ENCODE measurements around the gene SOX13.

Gene SOX13

DNA sequence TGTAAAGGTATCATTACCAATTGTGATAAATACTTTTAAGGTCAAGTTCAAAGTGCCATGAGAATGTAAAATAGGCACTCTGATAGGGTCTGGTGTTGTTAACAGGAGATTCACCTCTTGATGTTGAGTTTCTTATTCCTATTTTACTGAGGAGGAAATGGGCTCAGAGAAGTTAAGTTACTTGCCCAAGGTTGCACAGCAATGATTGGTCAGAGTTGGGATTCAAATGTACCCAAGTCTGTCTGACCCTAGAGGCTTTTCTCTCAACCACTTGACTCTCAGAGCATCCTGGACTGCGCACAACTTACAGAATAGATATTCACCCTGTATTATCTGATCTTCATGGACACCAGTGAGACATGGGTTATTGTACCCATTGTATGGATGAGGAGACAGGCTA, 33.9 kb downstream of the SOX13 start:
- no peak for DNase-seq (ENCODE audit: low read depth in 2 of 2)

DNA sequence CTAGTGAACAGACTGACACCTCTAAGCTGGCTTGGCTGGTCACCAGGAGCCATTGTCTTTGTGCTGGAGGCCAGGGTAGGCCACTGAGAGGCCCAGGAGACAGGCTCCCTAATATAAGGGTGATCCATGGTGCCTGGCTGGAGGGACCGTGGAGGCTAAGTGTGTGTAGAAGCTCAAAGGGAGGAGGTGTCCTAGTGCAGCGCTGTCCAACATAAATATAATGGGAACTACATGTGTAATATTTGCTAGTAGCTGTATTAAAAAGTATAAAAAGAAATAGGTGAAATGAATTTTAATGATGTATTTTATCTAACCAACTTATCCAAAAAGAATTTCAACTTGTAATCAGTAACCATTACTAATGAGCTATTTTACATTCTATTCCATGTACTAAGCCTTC, 35.0 kb downstream of the SOX13 start:
- no peak for DNase-seq (ENCODE audit: low read depth in 2 of 2)

DNA sequence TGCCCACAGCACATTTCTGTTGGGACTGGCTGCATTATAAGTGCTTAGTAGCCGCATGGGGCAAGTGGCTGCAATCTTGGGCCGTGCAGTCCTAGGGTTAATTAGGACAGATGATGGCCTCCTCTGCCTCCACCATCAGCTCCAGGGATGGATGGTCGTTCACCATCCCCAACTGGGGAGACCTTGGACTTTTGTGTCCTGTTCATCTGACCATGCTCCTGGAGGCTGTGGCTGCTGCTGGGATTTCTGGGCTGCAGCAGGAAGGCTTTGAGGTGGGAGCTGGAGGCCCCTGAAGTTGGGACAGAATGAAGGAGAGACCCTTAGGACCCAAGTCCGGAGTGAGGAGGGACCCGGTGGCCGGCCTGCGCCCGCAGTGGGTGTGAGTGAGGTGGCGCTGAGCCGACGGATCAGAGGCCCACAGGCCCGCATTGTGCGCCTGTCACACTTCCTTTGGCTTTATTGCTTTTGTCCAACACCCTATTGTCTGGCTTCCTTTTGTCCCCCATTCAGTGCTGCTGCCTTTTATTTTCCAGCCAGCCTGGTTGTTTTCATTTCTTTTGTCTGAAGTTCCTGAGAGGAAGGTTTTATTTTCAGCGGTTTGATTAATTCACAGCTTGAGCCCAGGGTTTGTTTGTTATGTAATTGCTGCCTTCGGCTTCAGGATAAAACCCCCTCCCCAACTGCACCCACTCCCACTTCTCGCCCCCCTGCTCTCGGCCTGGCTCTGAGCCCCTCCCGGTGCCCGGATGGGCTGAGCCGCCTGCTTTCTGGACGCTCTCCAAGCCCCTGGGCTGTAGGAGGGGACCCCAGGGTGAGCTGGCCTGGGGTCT, 35.6 kb downstream of the SOX13 start:
- DNase-seq (ENCODE audit: low read depth in 2 of 2), result no peak

DNA sequence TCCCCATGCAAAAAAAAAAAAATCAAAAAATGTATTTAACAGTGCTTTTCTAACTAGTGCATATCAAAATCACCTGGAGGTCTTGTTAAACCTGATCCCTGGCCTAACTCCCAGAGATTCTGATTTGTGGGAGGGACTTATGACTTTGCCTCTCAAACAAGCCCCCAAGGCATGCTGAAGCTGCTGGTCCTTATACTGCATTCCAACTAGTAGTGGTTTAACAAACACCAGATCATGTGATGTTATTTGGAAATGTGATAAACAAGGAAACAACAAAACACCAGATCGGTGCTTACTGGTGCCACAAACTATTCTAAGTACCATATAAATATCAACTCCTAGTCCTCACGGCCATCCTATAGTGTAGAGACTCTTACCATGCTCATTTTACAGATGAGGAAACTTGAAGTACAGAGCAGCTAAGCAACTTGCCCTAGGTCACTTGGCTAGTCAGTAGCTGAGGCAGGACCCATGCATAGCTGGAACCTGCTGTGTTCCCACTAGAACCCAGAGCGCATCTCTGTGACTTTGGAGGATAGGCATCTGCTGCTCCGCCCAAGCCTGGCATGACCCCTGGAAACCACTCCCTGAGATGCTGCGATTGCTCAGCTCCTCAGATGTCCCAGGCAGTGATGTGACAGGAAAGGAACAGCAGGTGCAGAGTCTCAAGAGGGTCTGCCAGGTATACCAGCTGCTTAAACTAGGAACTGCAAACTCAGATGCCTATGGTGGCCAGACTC, 38.1 kb downstream of the SOX13 start:
- DNase-seq (ENCODE audit: low read depth in 2 of 2), result no peak

DNA sequence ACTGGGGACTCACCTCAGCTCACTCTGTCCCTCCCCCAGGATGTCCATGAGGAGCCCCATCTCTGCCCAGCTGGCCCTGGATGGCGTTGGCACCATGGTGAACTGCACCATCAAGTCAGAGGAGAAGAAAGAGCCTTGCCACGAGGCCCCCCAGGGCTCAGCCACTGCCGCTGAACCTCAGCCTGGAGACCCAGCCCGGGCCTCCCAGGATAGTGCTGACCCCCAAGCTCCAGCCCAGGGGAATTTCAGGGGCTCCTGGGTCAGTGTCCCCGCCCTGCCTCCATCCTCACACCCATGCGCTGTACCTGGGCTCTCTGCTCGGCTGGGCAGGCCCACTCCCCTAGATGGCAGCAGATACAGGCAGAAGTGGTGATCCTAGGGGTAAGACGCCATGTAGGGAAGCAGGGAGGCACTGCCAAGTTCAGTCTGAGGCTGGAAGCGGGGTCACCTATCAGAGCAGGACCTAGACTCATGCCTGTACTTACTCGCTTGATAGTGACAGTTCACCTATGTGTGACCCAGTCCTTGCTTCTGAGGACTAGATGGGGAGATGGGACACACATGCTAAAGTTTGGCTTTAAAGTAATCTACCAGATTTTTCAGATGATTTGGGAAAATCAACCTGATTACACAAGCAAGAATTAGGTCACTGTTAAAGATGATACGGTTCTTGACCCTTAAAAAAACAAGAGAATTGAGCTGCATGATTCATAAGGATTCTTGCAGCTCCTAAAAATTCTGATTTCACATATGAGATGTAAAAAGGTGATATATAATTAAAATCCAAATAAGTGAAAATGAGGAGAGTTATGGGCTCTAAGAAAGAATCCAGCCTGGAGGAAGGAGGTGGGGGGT, 40.2 kb downstream of the SOX13 start:
- no peak for DNase-seq (ENCODE audit: low read depth in 2 of 2)

DNA sequence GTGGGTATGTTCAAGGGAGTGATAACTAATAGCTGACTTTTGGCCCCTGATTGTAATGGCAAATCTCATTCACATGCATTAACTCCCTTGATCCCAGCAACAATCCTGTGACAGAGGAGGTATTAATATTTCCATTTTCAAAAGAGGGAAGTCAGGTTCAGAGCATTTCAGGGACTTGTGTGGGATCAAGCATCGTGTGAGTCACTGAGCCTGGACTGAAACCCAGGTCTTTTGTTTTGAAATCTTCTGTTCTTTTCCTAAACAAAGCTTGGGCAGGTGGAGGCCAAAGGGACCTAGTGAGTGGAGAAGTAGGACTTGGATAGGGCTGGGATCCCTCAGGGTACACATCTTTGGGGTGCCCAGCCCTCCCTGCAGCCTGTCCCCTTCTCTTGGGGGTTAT, 41.0 kb downstream of the SOX13 start:
- DNase-seq (ENCODE audit: low read depth in 2 of 2), result no peak

GRCh38 chr1:204114606-204115005, 41.7 kb downstream of the SOX13 start:
- DNase-seq (ENCODE audit: low read depth in 2 of 2), result no peak

- no peak for DNase-seq (ENCODE audit: low read depth in 2 of 2)
These were observed 42.2 kb downstream of the SOX13 start for GRCh38 chr1:204115116-204115515.

- DNase-seq (ENCODE audit: low read depth in 2 of 2), result no peak
These were observed 43.6 kb downstream of the SOX13 start for GRCh38 chr1:204116539-204116938.

DNA sequence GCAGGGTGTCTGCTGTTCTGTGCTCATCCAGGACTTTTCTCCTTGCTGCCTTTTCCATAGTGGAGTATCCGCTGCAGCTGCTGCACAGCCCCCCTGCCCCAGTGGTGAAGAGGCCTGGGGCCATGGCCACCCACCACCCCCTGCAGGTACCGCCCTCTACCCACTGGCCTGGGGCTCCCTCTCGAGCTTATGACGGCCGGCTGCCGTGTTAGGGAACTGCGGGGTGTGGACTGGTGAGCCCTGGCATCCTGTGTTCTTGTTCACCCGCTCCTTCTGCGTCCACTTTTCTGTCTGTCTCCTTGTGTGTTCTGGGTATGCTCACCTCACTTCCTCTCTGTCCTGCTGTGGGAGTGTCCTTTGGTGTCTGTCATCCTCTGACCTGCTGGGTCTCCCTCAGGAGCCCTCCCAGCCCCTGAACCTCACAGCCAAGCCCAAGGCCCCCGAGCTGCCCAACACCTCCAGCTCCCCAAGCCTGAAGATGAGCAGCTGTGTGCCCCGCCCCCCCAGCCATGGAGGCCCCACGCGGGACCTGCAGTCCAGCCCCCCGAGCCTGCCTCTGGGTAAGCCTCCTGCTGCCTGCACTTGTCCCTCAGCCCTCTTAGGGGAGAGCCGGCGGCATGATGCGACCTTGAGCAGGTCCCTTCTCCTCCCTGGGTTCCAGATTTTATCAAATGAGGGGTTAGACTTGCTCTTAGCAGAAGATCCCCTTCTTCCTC, 49.1 kb downstream of the SOX13 start:
- DNase-seq (ENCODE audit: low read depth in 2 of 2), result no peak

DNA sequence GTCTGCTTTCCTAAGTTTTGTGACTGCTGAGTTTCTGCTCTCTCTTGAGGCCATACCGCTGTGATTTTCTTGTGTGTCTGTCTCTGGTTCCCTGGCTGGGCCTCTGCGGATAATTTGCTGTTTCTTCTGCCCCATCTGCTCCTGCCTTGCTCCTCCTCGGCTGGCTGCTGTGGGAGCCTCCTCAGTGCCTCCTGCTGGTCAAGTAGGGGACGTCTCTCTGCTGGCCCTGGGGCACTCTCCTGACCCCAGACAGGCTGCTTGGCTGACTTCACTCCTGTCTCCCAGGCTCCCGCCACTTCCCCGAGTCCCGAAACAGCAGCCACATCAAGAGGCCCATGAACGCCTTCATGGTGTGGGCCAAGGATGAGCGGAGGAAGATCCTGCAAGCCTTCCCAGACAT, 50.5 kb downstream of the SOX13 start:
- no peak for DNase-seq (ENCODE audit: low read depth in 2 of 2)

GRCh38 chr1:204124639-204125038, 51.7 kb downstream of the SOX13 start:
- DNase-seq (ENCODE audit: low read depth in 2 of 2), result no peak

GRCh38 chr1:204125759-204126351, 52.9 kb downstream of the SOX13 start:
- no peak for DNase-seq (ENCODE audit: low read depth in 2 of 2)

DNA sequence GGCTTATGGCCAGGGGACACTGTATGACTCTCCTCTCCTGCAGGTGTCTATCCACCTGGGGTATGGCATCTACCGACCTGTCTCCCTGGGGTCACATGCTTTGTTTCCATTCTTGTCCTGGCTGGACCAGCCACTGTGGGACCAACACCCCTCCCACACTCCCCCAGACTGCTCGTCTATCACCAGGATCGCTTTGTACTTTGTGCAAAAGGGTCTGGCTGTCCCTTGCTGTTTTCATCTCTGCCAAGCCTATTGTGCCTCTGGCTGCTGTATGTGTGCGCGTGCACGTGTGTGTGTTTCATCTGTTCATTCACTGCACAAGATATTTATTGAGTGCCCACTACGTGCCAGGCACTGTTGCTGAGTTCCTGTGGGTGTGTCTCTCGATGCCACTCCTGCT, 53.5 kb downstream of the SOX13 start:
- no peak for DNase-seq (ENCODE audit: low read depth in 2 of 2)

DNA sequence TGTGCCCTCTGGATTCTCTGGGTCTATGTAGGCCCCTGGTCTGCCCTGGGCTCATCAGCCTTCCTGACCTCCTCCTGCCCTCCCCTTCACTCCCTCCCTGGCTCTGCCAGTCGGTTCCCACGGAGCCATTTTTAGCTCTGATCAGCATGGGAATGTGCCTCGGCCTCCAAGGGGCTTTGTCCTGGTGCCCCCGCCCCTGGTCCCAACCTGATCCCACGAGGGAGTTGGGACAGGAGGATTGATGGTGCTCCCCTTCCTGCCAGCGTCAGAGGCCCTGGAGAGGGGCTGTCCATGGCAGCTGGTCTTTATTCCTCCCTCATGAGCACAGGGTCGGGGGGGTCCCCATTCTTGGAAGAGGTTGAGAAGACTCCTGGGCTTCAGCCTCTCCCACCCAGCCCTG, 54.0 kb downstream of the SOX13 start:
- no peak for DNase-seq (ENCODE audit: low read depth in 2 of 2)

DNA sequence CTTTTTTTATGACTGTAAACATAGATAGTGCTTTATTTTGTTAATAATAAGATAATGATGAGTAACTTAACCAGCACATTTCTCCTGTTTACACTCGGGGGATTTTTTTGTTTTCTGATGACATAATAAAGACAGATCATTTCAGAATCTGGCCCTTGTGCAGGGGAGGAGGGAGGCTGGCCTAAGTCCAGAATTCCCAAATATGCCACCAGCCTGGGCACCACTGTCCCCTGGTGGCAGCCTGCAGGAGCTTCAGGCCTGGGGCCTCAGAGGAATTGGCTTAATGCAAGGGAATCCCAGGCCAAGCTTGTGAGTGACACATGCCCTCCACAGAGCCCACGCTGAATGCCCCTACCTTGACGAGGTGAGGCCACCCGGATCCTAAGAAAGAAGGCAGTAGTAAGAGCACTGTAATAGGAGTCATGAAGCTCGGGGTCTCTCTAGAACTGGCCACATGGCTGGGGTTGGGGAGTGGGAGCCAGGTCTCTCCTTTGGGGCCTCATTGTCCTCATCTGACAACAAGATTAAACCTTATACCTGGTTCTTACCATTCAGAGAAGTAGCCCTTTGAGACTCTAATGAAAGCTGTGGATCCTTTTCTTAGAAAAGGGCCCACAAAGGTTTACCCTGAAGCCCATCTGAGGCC, 54.8 kb downstream of the SOX13 start:
- DNase-seq (ENCODE audit: low read depth in 2 of 2), result no peak

DNA sequence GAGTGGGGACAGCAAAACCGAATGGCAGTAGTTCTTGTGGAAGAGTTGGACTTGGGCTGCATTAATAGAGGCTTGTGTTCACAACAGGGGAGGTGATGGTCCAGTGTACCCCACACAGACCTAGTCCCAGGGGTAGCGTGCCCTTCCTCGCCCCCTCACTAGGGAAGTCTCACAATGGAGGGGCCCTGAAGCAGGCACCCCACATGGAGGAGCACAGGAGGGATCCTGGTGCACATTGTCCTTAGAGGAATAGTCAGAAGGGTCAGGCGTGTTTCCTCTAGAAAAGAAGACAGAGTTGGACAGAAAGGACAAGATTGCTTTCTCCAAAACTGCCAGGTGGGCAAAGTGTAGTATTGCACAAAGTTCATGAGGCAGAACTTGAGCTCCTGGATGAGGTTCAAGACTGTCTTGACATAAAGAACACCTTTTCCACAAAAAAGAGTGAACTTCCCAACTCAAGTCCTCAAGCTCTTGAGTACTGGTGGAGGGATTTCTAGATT, 55.6 kb downstream of the SOX13 start:
- DNase-seq (ENCODE audit: low read depth in 2 of 2), result no peak

- DNase-seq (ENCODE audit: low read depth in 2 of 2), result peak; percentile 35 to 50
These were observed 56.3 kb downstream of the SOX13 start for GRCh38 chr1:204128964-204129896.

- no peak for DNase-seq (ENCODE audit: low read depth in 2 of 2)
These were observed 57.3 kb downstream of the SOX13 start for GRCh38 chr1:204130178-204130577.
